Neural crest cell (in vitro differentiated cells): ENCODE results near the gene APP. TPM values are rescaled to one million over a fixed set of nuclear protein-coding genes. Genes with fewer than 3 reads are reported as not detected.
"Not testable (repeated sequence)": the region's sequence is repeated elsewhere in the genome, so short reads cannot be mapped to it uniquely, and the experiment has no call there.

Source experiments
- DNase-seq: peaks from one replicate; pipeline ENCODE4 v3.0.0; 2021; ENCODE audit warnings: low read depth, mixed read lengths, low spot score
- H3K27ac Mint-ChIP-seq: one replicate; pipeline ENCODE4 v1.8.0; 2021; ENCODE audit warnings: mild to moderate bottlenecking, mixed read lengths; ENCODE audit not compliant: unreplicated experiment
- H3K27me3 Mint-ChIP-seq: 2 replicates; pipeline ENCODE4 v1.8.0; 2021; ENCODE audit warnings: low read depth, mild to moderate bottlenecking, mixed read lengths
- H3K36me3 Mint-ChIP-seq: 2 replicates; pipeline ENCODE4 v1.8.0; 2021; ENCODE audit warnings: low read depth, mild to moderate bottlenecking, mixed read lengths
- H3K4me1 Mint-ChIP-seq: 2 replicates; pipeline ENCODE4 v1.8.0; 2021; ENCODE audit warnings: mixed read lengths
- H3K4me3 Mint-ChIP-seq: one replicate; pipeline ENCODE4 v1.8.0; 2021; ENCODE audit warnings: mild to moderate bottlenecking, mixed read lengths
- H3K9me3 Mint-ChIP-seq: 2 replicates; pipeline ENCODE4 v1.8.0; 2021; ENCODE audit warnings: mixed read lengths
- CTCF ChIP-seq: fragments of 200-600 bp; sonication (generic); conservative IDR thresholded peaks from 2 replicates; pipeline ENCODE4 v1.5.0; 2021; ENCODE audit warnings: antibody characterized with exemption, mild to moderate bottlenecking
- total RNA-seq: library from RNA; stranded (reverse); gene quantifications from 2 replicates; pipeline ENCODE4 v1.2.1, GENCODE V29; 2021

APP gene
- total RNA-seq, 1 donor from 2014 or later = 254 TPM

GRCh38 chr21:26085882-26086281 lies 84.7 kb downstream of the APP start:
- Mint-ChIP-seq H3K27ac (peak overlapping the region; percentile 10), H3K4me1 (peaks cover 14% of the 10 kb centered on the region)

GRCh38 chr21:26085127-26085526 lies 85.4 kb downstream of the APP start:
- TF ChIP-seq CTCF = no peak
- H3K9me3 Mint-ChIP-seq = peaks cover 5% of the 10 kb centered on the region
- peaks cover 40% of the 10 kb centered on the region for H3K36me3 Mint-ChIP-seq
- H3K27me3 Mint-ChIP-seq = no peaks in the 10 kb centered on the region
- peaks cover 15% of the 10 kb centered on the region for H3K4me1 Mint-ChIP-seq
- H3K27ac Mint-ChIP-seq = no peak overlapping the region
- no peak overlapping the region for H3K4me3 Mint-ChIP-seq
- DNase-seq = no peak

More at GRCh38 chr21:26085882-26086281, 84.7 kb downstream of the APP start:
- peaks cover 41% of the 10 kb centered on the region for H3K36me3 Mint-ChIP-seq
- H3K4me3 Mint-ChIP-seq = no peak overlapping the region
- H3K9me3 Mint-ChIP-seq = peaks cover 5% of the 10 kb centered on the region
- TF ChIP-seq CTCF = no peak
- H3K27me3 Mint-ChIP-seq = no peaks in the 10 kb centered on the region
- no peak for DNase-seq

GRCh38 chr21:26082549-26082948 lies 88.0 kb downstream of the APP start:
- Mint-ChIP-seq H3K4me3 (no peak overlapping the region), H3K36me3 (peaks cover 37% of the 10 kb centered on the region), H3K27ac (no peak overlapping the region), H3K27me3 (no peaks in the 10 kb centered on the region), H3K9me3 (peaks cover 5% of the 10 kb centered on the region), H3K4me1 (peaks cover 17% of the 10 kb centered on the region)
- no peak for DNase-seq
- no peak for TF ChIP-seq CTCF

GRCh38 chr21:26081175-26081760 lies 89.3 kb downstream of the APP start:
- Mint-ChIP-seq H3K9me3 (peaks cover 11% of the 10 kb centered on the region), H3K36me3 (peaks cover 35% of the 10 kb centered on the region), H3K4me1 (peaks cover 23% of the 10 kb centered on the region)
- H3K4me3 Mint-ChIP-seq, H3K27me3 Mint-ChIP-seq, H3K27ac Mint-ChIP-seq, DNase-seq: not testable (repeated sequence)

- Mint-ChIP-seq H3K36me3 (peaks cover 32% of the 10 kb centered on the region), H3K27me3 (no peaks in the 10 kb centered on the region), H3K9me3 (peaks cover 11% of the 10 kb centered on the region), H3K4me3 (no peak overlapping the region), H3K4me1 (peaks cover 23% of the 10 kb centered on the region), H3K27ac (no peak overlapping the region)
- TF ChIP-seq CTCF = no peak
- no peak for DNase-seq
These were observed 90.4 kb downstream of the APP start for GRCh38 chr21:26080211-26080610.

- Mint-ChIP-seq H3K4me3 (no peak overlapping the region), H3K27ac (no peak overlapping the region), H3K27me3 (no peaks in the 10 kb centered on the region), H3K4me1 (peaks cover 23% of the 10 kb centered on the region), H3K9me3 (peaks cover 8% of the 10 kb centered on the region), H3K36me3 (peaks cover 24% of the 10 kb centered on the region)
- TF ChIP-seq CTCF = no peak
- DNase-seq = no peak
These were observed 91.2 kb downstream of the APP start for GRCh38 chr21:26079366-26079765.
